IPS-15b (cell line): ENCODE results near the gene HASPIN.

ENCODE experiments used
- H3K27me3 ChIP-seq: one replicate; pipeline ENCODE4 v1.6.1; 2013; ENCODE audit warnings: low read length; ENCODE audit not compliant: control insufficient read depth, insufficient read depth
- H3K36me3 ChIP-seq: one replicate; pipeline ENCODE4 v1.6.1; 2013; ENCODE audit warnings: low read length; ENCODE audit not compliant: control insufficient read depth, insufficient read depth
- H3K4me1 ChIP-seq: one replicate; pipeline ENCODE4 v1.6.1; 2013; ENCODE audit warnings: mild to moderate bottlenecking, low read length; ENCODE audit not compliant: control insufficient read depth, insufficient read depth
- H3K4me3 ChIP-seq: one replicate; pipeline ENCODE4 v1.5.1; 2013; ENCODE audit warnings: low read depth, low read length
- H3K9ac ChIP-seq: one replicate; pipeline ENCODE4 v1.6.1; 2013; ENCODE audit warnings: low read depth, mild to moderate bottlenecking, low read length
- H3K9me3 ChIP-seq: one replicate; pipeline ENCODE4 v1.6.1; 2013; ENCODE audit warnings: mild to moderate bottlenecking, low read length; ENCODE audit not compliant: control insufficient read depth, insufficient read depth

HASPIN gene

DNA sequence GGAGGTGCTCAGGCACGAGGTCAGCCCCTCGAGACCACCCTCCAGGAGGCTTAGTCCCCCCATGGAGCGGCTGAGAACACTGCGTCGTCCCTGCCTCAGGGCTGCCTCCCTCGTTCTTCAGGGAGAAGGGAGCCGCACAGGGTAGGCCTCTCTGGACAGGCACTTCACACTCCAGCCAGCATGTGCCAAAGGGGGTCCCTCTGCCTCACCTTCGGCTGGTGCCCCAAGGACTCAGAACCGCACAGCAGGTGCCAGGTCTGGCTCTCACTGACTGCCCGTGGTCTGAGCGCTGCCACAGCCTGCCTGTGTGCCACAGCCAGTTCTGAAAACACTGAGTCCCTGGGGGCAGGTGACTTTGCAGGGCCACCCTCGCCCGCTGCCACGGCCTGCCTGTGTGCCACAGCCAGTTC is 34.8 kb upstream of the HASPIN start:
- Histone ChIP-seq H3K27me3 (no peaks in the 10 kb centered on the region), H3K36me3 (no peaks in the 10 kb centered on the region), H3K4me1 (no peaks in the 10 kb centered on the region), H3K9ac (no peak overlapping the region), H3K9me3 (no peaks in the 10 kb centered on the region), H3K4me3 (no peak overlapping the region)

- H3K9ac ChIP-seq: no peak overlapping the region
- no peaks in the 10 kb centered on the region for H3K4me1 ChIP-seq
Observed at GRCh38 chr17:3689262-3690093, 34.2 kb upstream of the HASPIN start.

GRCh38 chr17:3690094-3690715 is 33.5 kb upstream of the HASPIN start:
- Histone ChIP-seq H3K4me3 (no peak overlapping the region), H3K9me3 (no peaks in the 10 kb centered on the region)

More at GRCh38 chr17:3689262-3690093, 34.2 kb upstream of the HASPIN start:
- H3K27me3 ChIP-seq: peaks cover 2% of the 10 kb centered on the region
- H3K9me3 ChIP-seq: no peaks in the 10 kb centered on the region
- H3K36me3 ChIP-seq: no peaks in the 10 kb centered on the region
- H3K4me3 ChIP-seq: no peak overlapping the region

GRCh38 chr17:3691617-3692067 is 32.1 kb upstream of the HASPIN start:
- no peaks in the 10 kb centered on the region for H3K9me3 ChIP-seq
- H3K9ac ChIP-seq: no peak overlapping the region
- no peaks in the 10 kb centered on the region for H3K4me1 ChIP-seq
- H3K36me3 ChIP-seq: no peaks in the 10 kb centered on the region
- no peak overlapping the region for H3K4me3 ChIP-seq
- H3K27me3 ChIP-seq: peaks cover 15% of the 10 kb centered on the region

More at GRCh38 chr17:3690094-3690715, 33.5 kb upstream of the HASPIN start:
- no peak overlapping the region for H3K9ac ChIP-seq
- H3K27me3 ChIP-seq: peaks cover 9% of the 10 kb centered on the region
- H3K36me3 ChIP-seq: no peaks in the 10 kb centered on the region
- no peaks in the 10 kb centered on the region for H3K4me1 ChIP-seq

DNA sequence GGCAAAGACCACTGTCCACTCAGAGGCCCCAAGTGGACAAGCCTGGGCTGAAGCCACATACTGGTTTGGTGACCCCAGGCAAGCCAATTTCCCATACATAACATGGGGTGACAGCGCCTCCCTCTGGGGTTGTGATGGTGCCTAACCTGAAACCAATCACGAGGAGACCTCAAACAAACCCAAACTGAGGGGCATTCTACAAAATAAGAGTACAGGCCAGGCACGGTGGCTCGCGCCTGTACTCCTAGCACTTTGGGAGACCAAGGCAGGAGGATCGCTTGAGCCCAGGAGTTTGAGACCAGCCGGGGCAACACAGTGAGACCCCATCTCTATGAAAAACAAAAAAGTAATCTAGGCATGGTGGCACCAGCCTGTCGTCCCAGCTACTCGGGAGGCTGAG is 31.4 kb upstream of the HASPIN start:
- Histone ChIP-seq H3K4me1 (no peaks in the 10 kb centered on the region), H3K27me3 (peaks cover 19% of the 10 kb centered on the region), H3K36me3 (no peaks in the 10 kb centered on the region), H3K4me3 (no peak overlapping the region), H3K9ac (no peak overlapping the region), H3K9me3 (no peaks in the 10 kb centered on the region)

GRCh38 chr17:3693141-3693540 is 30.6 kb upstream of the HASPIN start:
- Histone ChIP-seq H3K27me3 (peaks cover 21% of the 10 kb centered on the region), H3K9ac (no peak overlapping the region), H3K9me3 (no peaks in the 10 kb centered on the region), H3K36me3 (no peaks in the 10 kb centered on the region), H3K4me1 (no peaks in the 10 kb centered on the region), H3K4me3 (no peak overlapping the region)

DNA sequence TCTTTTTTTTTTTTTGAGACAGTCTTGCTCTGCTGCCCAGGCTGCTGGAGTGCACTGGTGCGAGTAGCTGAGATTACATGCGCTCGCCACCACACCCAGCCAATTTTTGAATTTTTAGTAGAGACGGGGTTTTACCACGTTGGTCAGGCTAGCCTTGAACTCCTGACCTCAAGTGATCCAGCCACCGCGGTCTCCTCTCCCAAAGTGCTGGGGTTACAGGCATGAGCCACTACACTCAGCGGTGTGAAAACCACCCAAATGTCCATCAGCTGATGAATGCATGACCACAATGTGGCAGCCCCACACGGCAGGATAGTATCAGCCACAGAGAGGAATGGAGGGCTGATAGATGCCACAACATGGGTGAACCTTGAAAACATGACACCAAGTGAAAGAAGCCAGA is 29.9 kb upstream of the HASPIN start:
- no peaks in the 10 kb centered on the region for H3K36me3 ChIP-seq

GRCh38 chr17:3695129-3695722 is 28.5 kb upstream of the HASPIN start:
- Histone ChIP-seq H3K9ac (no peak overlapping the region), H3K4me1 (no peaks in the 10 kb centered on the region), H3K9me3 (no peaks in the 10 kb centered on the region), H3K27me3 (peaks cover 25% of the 10 kb centered on the region), H3K36me3 (no peaks in the 10 kb centered on the region), H3K4me3 (peak overlapping the region; percentile 63)

More for the DNA sequence above, 29.9 kb upstream of the HASPIN start:
- Histone ChIP-seq H3K4me1 (no peaks in the 10 kb centered on the region), H3K4me3 (no peak overlapping the region), H3K9me3 (no peaks in the 10 kb centered on the region), H3K9ac (no peak overlapping the region), H3K27me3 (peaks cover 25% of the 10 kb centered on the region)

GRCh38 chr17:3695723-3696411 is 27.8 kb upstream of the HASPIN start, which contains the start of gene P2RX5:
Gene P2RX5 (minus strand): TSS chr17:3696155. CDS start chr17:3696005, 150 bp downstream.
- H3K27me3 ChIP-seq: peaks cover 25% of the 10 kb centered on the region
- no peaks in the 10 kb centered on the region for H3K36me3 ChIP-seq
- H3K9me3 ChIP-seq: no peaks in the 10 kb centered on the region
- H3K4me1 ChIP-seq: no peaks in the 10 kb centered on the region
- peak within 1 kb of the TSS; percentile 63 for H3K4me3 ChIP-seq
- no peak within 1 kb of the TSS for H3K9ac ChIP-seq

DNA sequence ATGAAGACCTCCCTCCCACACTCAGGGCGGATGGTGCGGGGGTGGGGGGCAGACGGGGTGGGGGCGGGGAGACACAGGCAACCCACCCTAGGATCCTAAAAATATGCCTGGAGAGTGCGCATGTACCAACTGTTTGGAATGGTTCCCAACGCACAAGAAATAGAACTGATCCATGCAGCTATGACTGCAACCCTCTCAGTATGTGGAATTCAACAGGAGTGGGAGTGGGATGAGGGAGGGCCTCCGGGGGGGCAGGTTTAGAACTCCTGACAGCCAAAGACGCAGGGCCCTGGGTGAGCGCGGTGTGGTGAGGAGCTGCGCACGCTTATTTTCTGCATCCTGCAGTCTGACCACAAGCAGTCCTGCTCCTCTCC is 26.6 kb upstream of the HASPIN start:
- H3K9me3 ChIP-seq: no peaks in the 10 kb centered on the region
- H3K9ac ChIP-seq: no peak overlapping the region
- no peak overlapping the region for H3K4me3 ChIP-seq
- H3K4me1 ChIP-seq: no peaks in the 10 kb centered on the region
- H3K36me3 ChIP-seq: no peaks in the 10 kb centered on the region
- H3K27me3 ChIP-seq: peaks cover 25% of the 10 kb centered on the region

GRCh38 chr17:3698139-3698538 is 25.6 kb upstream of the HASPIN start:
- H3K4me3 ChIP-seq: no peak overlapping the region
- no peaks in the 10 kb centered on the region for H3K4me1 ChIP-seq
- H3K9me3 ChIP-seq: no peaks in the 10 kb centered on the region
- no peak overlapping the region for H3K9ac ChIP-seq
- no peaks in the 10 kb centered on the region for H3K36me3 ChIP-seq
- peaks cover 25% of the 10 kb centered on the region for H3K27me3 ChIP-seq
